Activated naive CD4-positive, alpha-beta T cell treated with anti-CD3 and anti-CD28 coated beads, Interleukin-2, amount 10 ng/mL, durations not matched to agents 7 days and 5 days (primary cell): ENCODE data around the gene ALDH1A1.

Experiments used
- CTCF ChIA-PET: fragments of 350-600 bp; sonication (Branson Sonifier 250); formaldehyde crosslinking; loops from one replicate; lab custom pipeline; 2021; ENCODE audit warnings: antibody characterized with exemption; lab: Charles Lee
- DNase-seq: peaks from one replicate; pipeline ENCODE4 v3.0.0-alpha.2; 2020
- H3K27ac Mint-ChIP-seq: one replicate; pipeline ENCODE4 v1.8.0; 2021; ENCODE audit warnings: mild to moderate bottlenecking, moderate library complexity, mixed read lengths
- H3K27me3 Mint-ChIP-seq: one replicate; pipeline ENCODE4 v1.8.0; 2021; ENCODE audit warnings: mild to moderate bottlenecking, mixed read lengths
- H3K36me3 Mint-ChIP-seq: one replicate; pipeline ENCODE4 v1.8.0; 2021; ENCODE audit warnings: mixed read lengths
- H3K4me1 Mint-ChIP-seq: one replicate; pipeline ENCODE4 v1.8.0; 2021; ENCODE audit warnings: mixed read lengths
- H3K4me3 Mint-ChIP-seq: one replicate; pipeline ENCODE4 v1.8.0; 2021; ENCODE audit warnings: mild to moderate bottlenecking, moderate library complexity, mixed read lengths
- H3K9me3 Mint-ChIP-seq: one replicate; pipeline ENCODE4 v1.8.0; 2021; ENCODE audit warnings: mixed read lengths

Gene ALDH1A1

GRCh38 chr9:72925126-72925789 lies 27.6 kb downstream of the ALDH1A1 start:
- Mint-ChIP-seq H3K4me1 (no peaks in the 10 kb centered on the region), H3K27me3 (no peaks in the 10 kb centered on the region), H3K9me3 (no peaks in the 10 kb centered on the region), H3K27ac (no peak overlapping the region), H3K4me3 (no peak overlapping the region), H3K36me3 (no peaks in the 10 kb centered on the region)
- CTCF ChIA-PET: no interaction called here
- DNase-seq: no peak

GRCh38 chr9:72924154-72924790 lies 28.6 kb downstream of the ALDH1A1 start:
- Mint-ChIP-seq H3K27ac (no peak overlapping the region), H3K4me1 (no peaks in the 10 kb centered on the region), H3K9me3 (no peaks in the 10 kb centered on the region), H3K36me3 (no peaks in the 10 kb centered on the region), H3K27me3 (no peaks in the 10 kb centered on the region), H3K4me3 (no peak overlapping the region)
- CTCF ChIA-PET: no interaction called here
- DNase-seq: no peak

GRCh38 chr9:72923077-72923476 lies 29.8 kb downstream of the ALDH1A1 start:
- Mint-ChIP-seq H3K36me3 (no peaks in the 10 kb centered on the region), H3K27me3 (no peaks in the 10 kb centered on the region), H3K4me3 (no peak overlapping the region), H3K27ac (no peak overlapping the region), H3K4me1 (no peaks in the 10 kb centered on the region), H3K9me3 (no peaks in the 10 kb centered on the region)
- CTCF ChIA-PET: no interaction called here
- DNase-seq: no peak

- Mint-ChIP-seq H3K27ac (no peak overlapping the region), H3K36me3 (no peaks in the 10 kb centered on the region), H3K27me3 (no peaks in the 10 kb centered on the region), H3K4me3 (no peak overlapping the region), H3K4me1 (no peaks in the 10 kb centered on the region), H3K9me3 (no peaks in the 10 kb centered on the region)
- no peak for DNase-seq
- CTCF ChIA-PET: no interaction called here
Observed at GRCh38 chr9:72921888-72922654, 30.8 kb downstream of the ALDH1A1 start.

- H3K27me3 Mint-ChIP-seq: no peaks in the 10 kb centered on the region
- no peaks in the 10 kb centered on the region for H3K4me1 Mint-ChIP-seq
- no peaks in the 10 kb centered on the region for H3K9me3 Mint-ChIP-seq
- no peaks in the 10 kb centered on the region for H3K36me3 Mint-ChIP-seq
- DNase-seq: no peak
- no peak overlapping the region for H3K27ac Mint-ChIP-seq
- H3K4me3 Mint-ChIP-seq: no peak overlapping the region
- CTCF ChIA-PET: no interaction called here
Observed at GRCh38 chr9:72919246-72919945, 33.5 kb downstream of the ALDH1A1 start.

- no peak for DNase-seq
- H3K9me3 Mint-ChIP-seq: no peaks in the 10 kb centered on the region
- CTCF ChIA-PET: interaction anchor here (0.6 kb wide), 1 partner anchor 1675 kb away, joined by 3 read pairs; no protein-coding TSS in a partner anchor
- H3K27ac Mint-ChIP-seq: no peak overlapping the region
- no peaks in the 10 kb centered on the region for H3K4me1 Mint-ChIP-seq
- H3K27me3 Mint-ChIP-seq: no peaks in the 10 kb centered on the region
- no peaks in the 10 kb centered on the region for H3K36me3 Mint-ChIP-seq
- H3K4me3 Mint-ChIP-seq: no peak overlapping the region
Observed at GRCh38 chr9:72917892-72918509, 34.9 kb downstream of the ALDH1A1 start.

- DNase-seq: no peak
- H3K4me3 Mint-ChIP-seq: no peak overlapping the region
- H3K4me1 Mint-ChIP-seq: no peaks in the 10 kb centered on the region
- no peaks in the 10 kb centered on the region for H3K36me3 Mint-ChIP-seq
- CTCF ChIA-PET: no interaction called here
- H3K27ac Mint-ChIP-seq: no peak overlapping the region
- H3K9me3 Mint-ChIP-seq: no peaks in the 10 kb centered on the region
- no peaks in the 10 kb centered on the region for H3K27me3 Mint-ChIP-seq
Observed at GRCh38 chr9:72915659-72916058, 37.2 kb downstream of the ALDH1A1 start.

- DNase-seq: no peak
- Mint-ChIP-seq H3K36me3 (no peaks in the 10 kb centered on the region), H3K4me1 (no peaks in the 10 kb centered on the region), H3K27me3 (no peaks in the 10 kb centered on the region), H3K4me3 (no peak overlapping the region), H3K27ac (no peak overlapping the region), H3K9me3 (no peaks in the 10 kb centered on the region)
- CTCF ChIA-PET: no interaction called here
Observed at GRCh38 chr9:72914750-72915149, 38.1 kb downstream of the ALDH1A1 start.

GRCh38 chr9:72913382-72914009 lies 39.4 kb downstream of the ALDH1A1 start:
- H3K36me3 Mint-ChIP-seq: no peaks in the 10 kb centered on the region
- H3K4me3 Mint-ChIP-seq: no peak overlapping the region
- H3K27ac Mint-ChIP-seq: no peak overlapping the region
- H3K27me3 Mint-ChIP-seq: no peaks in the 10 kb centered on the region
- H3K9me3 Mint-ChIP-seq: no peaks in the 10 kb centered on the region
- CTCF ChIA-PET: no interaction called here
- no peaks in the 10 kb centered on the region for H3K4me1 Mint-ChIP-seq
- no peak for DNase-seq

- Mint-ChIP-seq H3K4me1 (no peaks in the 10 kb centered on the region), H3K4me3 (no peak overlapping the region), H3K27me3 (peaks cover 3% of the 10 kb centered on the region), H3K9me3 (no peaks in the 10 kb centered on the region), H3K36me3 (no peaks in the 10 kb centered on the region), H3K27ac (no peak overlapping the region)
- CTCF ChIA-PET: no interaction called here
- no peak for DNase-seq
Observed at GRCh38 chr9:72912476-72913381, 40.1 kb downstream of the ALDH1A1 start.

- Mint-ChIP-seq H3K4me1 (no peaks in the 10 kb centered on the region), H3K27me3 (peaks cover 3% of the 10 kb centered on the region), H3K9me3 (no peaks in the 10 kb centered on the region), H3K4me3 (no peak overlapping the region), H3K27ac (no peak overlapping the region), H3K36me3 (no peaks in the 10 kb centered on the region)
- CTCF ChIA-PET: no interaction called here
- no peak for DNase-seq
Observed at GRCh38 chr9:72911816-72912215, 41.0 kb downstream of the ALDH1A1 start.

GRCh38 chr9:72911247-72911775 lies 41.5 kb downstream of the ALDH1A1 start:
- H3K9me3 Mint-ChIP-seq: no peaks in the 10 kb centered on the region
- H3K4me1 Mint-ChIP-seq: no peaks in the 10 kb centered on the region
- peaks cover 3% of the 10 kb centered on the region for H3K27me3 Mint-ChIP-seq
- no peak overlapping the region for H3K4me3 Mint-ChIP-seq
- no peaks in the 10 kb centered on the region for H3K36me3 Mint-ChIP-seq
- no peak for DNase-seq
- CTCF ChIA-PET: interaction anchor here (0.9 kb wide), 1 partner anchor 111 kb away, joined by 5 read pairs; no protein-coding TSS in a partner anchor
- no peak overlapping the region for H3K27ac Mint-ChIP-seq

- Mint-ChIP-seq H3K9me3 (no peaks in the 10 kb centered on the region), H3K4me3 (no peak overlapping the region), H3K27me3 (peaks cover 3% of the 10 kb centered on the region), H3K4me1 (no peaks in the 10 kb centered on the region), H3K36me3 (no peaks in the 10 kb centered on the region), H3K27ac (no peak overlapping the region)
- CTCF ChIA-PET: no interaction called here
- no peak for DNase-seq
Observed at GRCh38 chr9:72909428-72909827, 43.4 kb downstream of the ALDH1A1 start.
